NT2/D1 (cell line): Measurements from ENCODE around the gene NAE1.

Experiments
- YY1 ChIP-seq: IDR thresholded peaks from 2 replicates; pipeline ENCODE4 v1.6.1; 2011; ENCODE audit not compliant: insufficient read length, insufficient read depth
- ZNF274 ChIP-seq: IDR thresholded peaks from 2 replicates; pipeline ENCODE4 v1.6.1; 2011; ENCODE audit warnings: mild to moderate bottlenecking, low read depth, low read length

DNA sequence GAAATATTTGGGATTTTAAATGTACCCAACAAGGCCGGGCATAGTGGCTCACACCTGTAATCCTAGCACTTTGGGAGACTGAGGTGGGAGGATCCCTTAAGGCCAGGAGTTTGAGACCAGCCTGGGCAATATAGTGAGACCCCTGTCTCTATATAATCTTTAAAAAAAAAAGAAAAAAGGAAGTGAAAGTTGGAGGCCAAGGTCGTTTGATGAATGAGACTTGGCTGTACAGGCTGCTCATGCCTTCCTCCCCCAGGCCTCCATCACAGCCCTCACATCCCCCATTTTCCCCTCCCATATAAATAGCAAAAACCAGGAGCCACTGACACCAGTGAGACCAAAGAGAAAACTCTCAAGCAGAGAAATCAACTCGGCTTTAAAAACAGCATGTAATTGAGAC, 10.1 kb upstream of the NAE1 start:
- TF ChIP-seq YY1 (no peak), ZNF274 (no peak)
